HL-60/S4 (cell line): ENCODE measurements around the gene UCMA.
"Not testable (repeated sequence)": the region's sequence is repeated elsewhere in the genome, so short reads cannot be mapped to it uniquely, and the experiment has no call there.

Experiments
- in situ Hi-C: fragments of 300-500 bp; cut with MboI; formaldehyde crosslinking; loops from 2 replicates; pipeline ENCODE4 v1.14.3; 2022; ENCODE audit warnings: low sequenced_read_pairs

Gene UCMA

DNA sequence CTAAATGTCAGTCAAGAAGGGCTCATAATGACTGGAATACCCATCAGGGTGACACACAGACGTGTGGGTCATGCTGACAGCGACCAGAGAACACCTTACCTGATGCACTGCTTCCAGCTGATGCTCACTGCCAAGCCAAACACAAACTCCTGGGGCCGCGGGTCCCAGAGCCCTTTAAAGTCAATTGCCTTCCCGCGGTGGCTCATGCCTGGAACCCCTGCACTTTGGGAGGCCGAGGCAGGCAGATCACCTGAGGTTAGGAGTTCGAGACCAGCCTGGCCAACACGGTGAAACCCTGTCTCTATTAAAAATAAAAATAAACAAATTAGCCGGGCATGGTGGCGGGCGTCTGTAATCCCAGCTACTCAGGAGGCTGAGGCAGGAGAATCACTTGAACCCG, 562 bp upstream of the UCMA start:
- in situ Hi-C loops, result not testable (repeated sequence)

DNA sequence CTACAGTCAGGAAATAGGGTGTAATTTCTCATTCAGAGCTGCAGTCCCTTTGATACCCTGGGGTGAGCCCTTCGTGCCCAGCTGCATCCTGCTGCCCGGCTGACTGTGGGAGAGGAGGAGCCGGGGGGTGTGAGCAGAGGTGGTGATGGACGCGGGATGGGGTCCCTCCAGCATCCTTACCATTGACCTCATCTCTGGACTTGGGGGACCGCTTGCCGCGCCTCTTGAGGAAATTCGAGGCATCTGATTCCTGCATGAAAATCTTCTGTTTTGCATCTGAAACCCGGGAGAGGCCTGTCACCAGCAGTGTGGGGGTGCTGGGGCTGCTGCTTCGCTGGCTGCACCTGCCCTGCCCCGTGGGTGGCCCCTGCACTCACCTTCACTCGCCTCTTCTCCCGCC, 816 bp downstream of the UCMA start:
- in situ Hi-C loops, result no loop called here

DNA sequence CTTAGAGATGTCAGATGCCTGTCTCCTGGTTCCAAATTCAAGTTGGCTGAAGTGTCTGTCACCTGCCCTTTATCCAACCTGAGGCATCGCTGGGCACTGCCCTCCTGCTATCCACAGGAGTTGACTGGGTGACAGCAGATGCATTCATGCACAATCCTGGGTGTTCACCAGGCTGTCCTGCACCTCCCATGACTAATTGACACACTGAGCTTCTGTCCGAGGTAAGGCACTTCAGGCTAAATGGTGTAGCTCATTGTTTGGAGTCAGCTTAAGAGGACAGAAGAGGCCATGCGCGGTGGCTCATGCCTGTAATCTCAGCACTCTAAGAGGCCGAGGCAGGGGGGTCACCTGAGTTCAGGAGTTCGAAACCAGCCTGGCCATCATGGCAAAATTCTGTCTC, 2.4 kb downstream of the UCMA start:
- in situ Hi-C loops, result no loop called here

DNA sequence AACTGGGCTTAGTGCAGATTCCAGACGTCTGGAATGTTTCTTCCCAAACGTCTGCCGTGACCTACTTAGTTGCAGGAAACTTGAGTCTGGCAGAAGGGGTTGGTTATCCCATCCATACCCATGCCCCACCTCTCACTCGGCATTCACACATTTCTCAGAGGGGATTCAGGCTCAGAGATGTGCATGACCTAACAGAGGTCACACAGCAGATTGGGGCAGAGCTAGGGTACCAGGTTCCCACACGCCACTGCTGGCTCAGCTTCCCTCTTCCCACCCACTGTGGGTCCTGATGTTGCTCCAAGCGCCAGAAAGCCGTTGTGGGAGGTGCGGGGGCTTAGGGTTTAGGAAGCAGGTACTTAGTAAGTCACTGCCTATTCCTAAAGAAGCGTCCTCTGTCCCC, 3.0 kb downstream of the UCMA start:
- in situ Hi-C loops, result no loop called here

DNA sequence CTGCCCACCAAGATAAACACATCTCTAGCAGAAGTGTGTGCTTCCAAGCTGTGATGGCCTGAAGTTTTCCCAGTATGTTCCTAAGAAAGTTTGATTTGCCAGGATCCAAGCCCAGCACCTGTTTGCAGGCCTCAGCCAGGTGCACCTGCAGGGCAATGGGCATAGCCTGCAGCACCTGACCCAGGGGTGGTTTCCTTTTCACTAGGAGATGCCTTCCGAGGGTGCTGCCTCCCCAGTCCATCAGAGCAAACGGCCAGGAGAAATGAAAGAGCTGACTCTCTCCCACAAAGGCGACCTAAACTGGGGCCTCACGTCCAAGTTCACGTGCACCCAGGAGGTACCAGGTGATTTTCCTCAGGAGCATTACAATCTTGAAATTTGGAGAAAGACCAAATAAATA, 7.1 kb downstream of the UCMA start:
- in situ Hi-C loops, result no loop called here

DNA sequence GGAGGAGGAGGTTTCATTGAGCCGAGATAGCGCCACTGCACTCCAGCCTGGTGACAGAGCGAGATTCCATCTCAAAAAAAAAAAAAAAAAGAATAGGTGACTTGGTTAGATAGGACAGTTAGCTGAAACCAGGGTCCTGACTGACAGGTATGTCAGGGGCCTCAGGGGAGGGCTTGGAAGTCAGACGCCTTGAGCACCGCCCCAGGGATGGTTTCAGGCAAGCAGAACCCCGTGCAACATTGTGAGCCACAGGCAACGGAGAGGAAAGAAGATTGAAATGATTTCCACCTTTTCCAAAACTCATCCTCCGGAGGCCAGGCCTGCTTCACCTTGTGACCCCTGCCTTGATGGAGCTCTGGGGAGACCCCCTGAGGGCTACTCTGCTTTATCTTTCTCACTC, 8.6 kb downstream of the UCMA start:
- in situ Hi-C loops, result no loop called here

DNA sequence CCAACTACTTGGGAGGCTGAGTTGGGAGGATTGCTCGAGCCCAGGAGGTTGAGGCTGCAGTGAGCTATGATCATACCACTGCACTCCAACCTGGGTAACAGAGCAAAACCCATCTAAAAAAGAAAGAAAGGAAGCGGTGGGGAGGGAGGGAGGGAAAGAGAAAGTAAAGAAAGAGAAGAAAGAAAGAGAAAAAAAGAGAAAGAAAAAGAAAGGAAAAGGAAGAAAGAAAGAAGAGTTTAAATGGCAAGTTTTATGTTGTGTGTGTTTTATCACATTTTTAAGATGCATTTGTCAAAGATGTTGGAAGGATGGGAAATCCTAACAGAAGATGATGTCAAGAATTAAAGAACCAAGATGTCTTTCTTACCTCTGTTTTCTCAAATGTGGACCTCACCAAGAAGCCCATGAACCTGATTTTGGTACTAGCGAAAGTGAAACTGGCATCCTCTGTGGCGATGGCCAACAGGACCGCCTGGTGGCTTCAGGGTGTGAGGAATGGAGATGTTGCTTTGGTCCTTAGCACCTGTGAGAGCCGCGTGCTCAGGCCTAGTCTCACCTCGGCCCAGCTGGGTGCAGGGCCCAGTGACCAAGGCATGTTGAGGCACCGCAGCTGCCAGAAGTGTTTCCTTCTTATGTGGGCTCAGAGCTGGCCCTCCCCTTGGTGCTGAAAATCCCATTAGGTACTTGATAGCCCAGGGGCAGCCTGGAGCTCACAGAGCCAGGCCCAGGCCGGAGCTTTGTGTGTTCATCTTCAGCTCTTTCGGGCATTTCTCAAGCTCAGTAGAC, 9.8 kb downstream of the UCMA start:
- in situ Hi-C loops, result no loop called here

DNA sequence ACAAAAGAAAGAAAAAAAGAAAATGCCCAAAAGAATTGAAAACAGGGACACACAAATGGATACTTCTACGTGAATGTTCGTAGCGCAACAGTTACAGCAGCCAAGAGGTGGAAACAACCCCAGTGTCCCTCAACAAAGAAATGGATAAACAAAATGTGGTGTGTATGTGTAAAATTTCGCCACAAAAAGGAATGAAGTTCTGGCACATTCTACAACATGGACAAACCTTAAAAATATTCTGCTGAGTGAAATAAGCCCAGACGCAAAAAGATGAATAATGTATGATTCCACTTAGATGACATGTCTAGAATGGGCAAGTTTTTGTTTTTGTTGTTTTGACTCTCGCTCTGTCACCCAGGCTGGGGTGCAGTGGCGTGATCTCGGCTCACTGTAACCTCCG, 10.9 kb downstream of the UCMA start:
- in situ Hi-C loops, result no loop called here

DNA sequence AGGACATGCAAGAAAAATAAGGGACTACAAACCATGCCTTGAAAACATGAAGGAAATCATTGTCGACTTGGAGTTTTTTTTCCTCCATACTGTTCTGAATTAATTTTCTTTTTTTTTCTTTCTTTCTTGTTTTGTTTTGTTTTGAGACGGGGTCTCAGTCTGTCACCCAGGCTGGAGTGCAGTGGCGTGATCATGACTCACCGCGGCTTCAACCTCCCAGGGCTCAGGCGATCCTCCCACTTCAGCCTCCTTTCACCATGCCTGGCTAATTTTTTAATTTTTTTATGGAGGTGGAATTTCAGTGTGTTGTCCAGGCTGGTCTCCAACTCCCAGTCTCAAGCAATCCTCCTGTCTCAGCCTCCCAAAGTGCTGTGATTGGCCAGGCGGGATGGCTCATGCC, 11.6 kb downstream of the UCMA start:
- in situ Hi-C loops, result no loop called here

DNA sequence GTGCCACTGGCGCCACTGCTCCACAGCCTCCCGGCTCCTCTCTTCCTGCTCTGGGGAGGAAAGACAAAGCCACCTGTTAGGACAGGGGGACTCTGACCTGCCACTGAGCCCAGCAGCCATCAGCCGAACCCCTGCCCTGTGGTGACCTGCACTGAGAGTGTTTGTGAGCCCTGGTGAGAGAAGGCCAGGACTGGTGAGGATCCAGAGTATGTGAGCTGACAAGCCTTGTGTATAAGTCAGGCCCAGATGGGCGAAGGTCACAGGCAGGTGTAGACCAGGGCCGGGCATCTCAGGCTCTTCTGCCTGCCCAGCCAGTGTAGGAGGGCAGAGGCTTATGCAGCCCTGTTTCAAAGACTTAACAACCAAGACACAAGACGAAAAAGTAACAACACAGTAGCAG, 12.0 kb downstream of the UCMA start:
- in situ Hi-C loops, result no loop called here

DNA sequence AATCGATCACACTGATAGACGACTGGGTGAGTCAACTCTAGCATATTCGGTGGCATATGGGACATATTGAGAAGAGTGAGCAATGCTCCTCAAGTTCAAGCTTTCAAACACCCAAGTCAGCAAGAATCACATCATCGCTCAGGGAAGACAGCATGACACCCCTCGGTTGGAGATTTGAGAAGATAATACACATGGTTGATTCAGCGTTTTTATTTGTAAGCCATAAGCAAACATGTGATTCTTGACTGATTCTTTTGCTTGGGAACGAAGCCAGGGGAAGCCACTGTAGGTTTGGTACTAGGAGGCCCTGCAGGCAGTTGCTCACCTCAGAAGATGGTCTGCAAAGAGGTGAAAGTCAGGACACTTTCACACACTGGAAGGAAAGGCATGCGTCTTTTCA, 12.6 kb downstream of the UCMA start:
- in situ Hi-C loops, result no loop called here

DNA sequence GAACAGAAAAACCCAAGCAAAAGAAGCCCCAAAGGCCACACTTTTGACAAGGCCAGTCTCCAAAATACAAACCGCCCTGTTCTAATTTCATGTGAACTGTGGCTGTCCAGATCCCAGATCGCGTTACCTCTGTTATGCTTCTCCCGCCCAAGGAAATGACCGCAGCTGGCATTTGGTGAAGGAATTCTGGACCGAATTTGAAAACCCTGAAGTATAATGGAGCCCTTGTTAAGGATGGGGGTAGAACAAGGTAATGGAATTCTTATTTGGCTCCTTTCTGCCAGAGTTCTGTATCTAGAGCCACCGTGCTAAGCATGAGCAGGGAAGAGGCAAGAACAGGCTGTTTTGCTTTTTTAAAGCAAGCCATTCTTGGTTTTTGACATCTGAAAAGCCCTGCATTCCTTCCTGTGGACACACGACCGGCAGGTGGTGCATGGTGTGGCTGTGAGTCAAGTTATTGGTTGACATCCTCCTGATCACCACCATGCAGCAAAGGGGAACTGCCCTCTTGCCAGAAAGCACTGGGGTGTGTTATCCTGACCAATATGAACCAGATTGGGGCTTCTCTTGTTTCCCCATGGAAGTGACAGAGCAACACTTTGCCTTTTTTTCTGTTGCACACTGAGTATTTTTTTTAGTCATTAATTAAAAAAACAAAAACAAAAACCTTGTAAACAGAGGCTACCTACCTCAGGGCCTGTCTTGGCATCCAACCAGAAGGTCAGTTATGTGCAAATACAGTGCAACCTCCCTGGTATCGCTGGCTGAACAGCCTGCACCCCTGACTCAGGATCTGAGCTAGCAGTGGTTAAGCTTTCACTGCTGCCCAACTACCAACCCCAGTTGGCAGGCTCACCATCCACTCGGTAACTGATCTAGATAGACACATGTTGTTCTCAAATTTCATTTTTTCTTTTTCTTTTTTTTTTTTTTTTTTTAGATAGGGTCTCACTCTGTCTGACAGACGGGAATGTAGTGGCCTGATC, 14.2 kb downstream of the UCMA start:
- in situ Hi-C loops, result no loop called here

DNA sequence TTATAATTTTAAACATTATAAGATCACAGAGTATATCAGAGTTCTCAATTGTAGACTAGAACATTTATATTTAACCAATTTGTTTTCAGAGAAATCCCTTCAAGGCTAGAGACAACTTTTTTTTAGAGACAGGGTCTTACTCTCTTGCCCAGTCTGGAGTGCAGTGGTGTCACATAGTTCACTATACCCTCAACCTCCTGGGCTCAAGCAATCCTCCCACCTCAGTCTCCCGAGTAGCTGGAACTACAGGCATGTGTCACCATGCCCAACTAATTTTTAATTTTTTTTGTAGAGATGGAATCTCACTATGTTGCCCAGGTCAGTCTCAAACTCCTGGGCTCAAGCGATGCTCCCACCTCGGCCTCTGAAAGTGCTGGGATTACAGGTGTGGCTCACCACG, 15.3 kb downstream of the UCMA start:
- in situ Hi-C loops, result no loop called here

DNA sequence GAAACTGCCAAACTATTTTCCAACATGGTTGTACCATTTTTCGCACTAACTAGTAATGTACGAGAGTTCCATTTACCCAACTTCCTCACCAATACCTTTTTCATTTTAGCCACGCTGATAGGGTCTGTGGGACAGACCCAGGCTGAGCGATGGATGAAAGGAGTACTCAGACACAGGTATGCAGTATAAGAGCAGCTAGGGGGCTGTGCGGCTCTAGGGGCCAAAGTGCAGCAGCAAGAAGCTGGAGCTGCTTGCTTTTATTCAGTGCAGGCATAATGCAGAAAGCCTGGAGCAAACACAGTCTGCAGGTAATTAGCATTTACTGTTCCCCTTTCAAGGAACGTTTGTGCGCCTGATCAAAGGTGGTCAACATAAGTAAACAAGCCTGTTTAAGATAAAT, 21.0 kb downstream of the UCMA start:
- in situ Hi-C loops, result no loop called here

DNA sequence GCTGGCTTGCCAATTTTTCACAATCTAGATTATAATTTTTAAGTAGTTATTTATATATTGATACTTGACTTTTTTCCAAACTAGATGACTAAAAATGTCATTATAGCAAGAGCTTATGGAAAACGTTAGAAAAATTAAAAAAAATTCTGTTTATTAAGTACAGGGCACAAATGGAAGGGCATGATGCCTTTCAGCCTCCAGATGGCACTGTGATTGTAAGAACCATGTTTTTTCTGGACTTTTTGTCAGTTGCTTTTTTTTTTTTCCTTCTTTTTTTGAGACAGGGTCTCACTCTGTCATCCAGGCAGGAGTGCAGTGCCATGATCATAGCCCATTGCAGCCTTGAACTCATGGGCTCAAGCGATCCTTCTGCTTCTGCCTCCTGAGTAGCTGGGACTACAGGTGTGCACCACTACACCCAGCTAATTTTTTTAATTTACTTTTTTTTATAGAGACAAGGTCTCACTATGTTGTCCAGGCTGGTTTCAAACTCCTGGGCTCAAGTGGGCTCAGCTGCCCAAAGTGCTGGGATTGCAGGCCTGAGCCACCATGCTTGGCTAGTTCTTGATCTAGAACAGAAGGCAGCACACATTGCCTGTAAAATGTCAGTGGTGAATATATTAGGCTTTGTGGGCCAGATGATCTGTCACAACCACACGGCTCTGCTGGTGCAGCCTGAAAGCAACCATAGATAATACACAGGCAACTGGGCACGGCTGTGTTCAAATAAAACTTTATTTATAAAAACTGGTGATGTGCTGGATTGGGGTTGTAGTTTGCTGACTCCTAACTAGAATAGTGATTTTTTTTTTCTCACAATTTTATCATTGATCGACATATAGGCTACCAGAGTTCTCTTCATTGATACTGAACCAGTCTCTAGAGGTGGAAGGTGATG, 27.4 kb downstream of the UCMA start:
- in situ Hi-C loops, result no loop called here

DNA sequence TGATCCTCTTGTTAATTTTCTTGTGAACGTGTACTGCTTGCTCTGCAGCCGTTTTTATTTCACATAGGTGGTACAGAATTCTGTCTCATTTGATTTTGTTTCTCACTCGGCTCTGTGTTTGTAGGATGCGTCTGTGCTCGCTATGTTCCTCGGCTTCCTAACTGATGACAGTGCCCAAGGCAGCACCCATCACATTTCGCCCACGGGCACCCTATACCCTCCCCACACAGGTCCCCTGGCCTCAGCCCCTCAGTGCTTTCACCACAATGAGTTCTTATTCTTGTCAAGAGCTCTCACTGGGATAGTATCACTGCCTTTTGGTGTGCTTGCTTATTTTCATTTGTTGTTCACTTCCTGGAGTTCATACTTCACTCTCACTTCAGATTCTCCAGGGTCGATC, 28.1 kb downstream of the UCMA start:
- in situ Hi-C loops, result no loop called here

DNA sequence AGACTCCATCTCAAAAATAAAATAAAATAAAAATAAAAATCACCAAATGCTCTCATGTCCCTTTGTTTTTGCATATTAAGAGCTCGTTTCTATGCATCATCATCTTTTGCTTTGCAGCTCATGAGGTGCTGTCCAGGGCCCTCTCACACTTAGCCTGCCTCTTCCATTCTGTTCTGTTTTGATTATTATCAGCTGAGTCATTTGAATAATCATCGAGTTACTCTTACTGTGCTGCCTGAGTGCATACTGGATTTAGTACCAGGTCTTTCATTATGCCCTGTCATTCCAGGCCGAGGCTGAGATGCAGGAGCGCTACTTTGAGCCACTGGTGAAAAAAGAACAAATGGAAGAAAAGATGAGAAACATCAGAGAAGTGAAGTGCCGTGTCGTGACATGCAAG, 33.0 kb downstream of the UCMA start:
- in situ Hi-C loops, result no loop called here

DNA sequence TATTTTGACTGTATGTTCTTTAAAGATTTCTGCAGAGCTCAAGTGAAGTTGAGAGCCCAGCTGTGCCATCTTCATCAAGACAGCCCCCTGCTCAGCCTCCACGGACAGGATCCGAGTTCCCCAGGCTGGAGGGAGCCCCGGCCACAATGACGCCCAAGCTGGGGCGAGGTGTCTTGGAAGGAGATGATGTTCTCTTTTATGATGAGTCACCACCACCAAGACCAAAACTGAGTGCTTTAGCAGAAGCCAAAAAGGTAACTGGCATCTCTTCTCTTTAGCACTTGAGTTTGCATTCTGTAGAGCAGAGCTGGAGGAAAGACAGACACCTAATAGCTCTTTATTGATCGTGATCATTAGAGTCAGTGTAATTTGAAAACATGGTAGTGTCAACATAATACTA, 39.2 kb downstream of the UCMA start:
- in situ Hi-C loops, result no loop called here

DNA sequence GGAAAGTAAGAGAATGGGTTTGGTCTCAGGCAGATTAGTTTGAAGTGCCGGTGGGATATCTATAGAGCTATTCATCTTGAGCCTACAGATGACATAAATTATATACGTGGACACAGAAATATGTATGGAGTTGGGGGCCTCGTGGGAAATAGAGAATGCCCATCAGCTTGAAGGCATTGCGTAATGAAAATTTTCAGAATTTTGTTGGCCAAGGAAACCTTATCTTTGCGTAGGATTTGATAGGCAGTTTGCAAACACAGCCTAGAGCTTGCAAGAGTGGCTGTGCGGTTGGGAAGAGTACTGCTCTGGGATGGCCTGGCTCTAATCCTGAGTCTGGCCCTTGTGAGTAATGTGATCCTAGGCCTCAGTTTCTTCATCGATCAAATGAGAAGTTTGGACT, 40.5 kb downstream of the UCMA start:
- in situ Hi-C loops, result no loop called here

DNA sequence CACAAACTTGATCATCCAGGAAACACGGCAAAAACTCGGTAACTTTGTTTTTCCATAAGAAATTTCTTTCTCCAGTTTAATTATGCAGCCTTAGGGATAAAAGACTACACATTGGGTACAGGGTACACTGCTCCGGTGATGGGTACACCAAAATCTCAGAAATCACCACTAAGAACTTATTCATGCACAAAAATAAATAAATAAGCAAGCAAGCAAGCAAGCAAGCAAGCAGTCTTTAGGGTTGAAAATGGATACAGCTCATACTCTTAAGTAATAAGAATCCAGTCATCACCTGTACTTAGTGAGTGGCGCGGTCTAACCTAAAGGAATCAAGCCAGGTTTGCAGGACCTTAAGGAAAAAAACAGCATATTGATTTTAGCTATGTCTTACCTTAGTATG, 42.8 kb downstream of the UCMA start:
- in situ Hi-C loops, result no loop called here

DNA sequence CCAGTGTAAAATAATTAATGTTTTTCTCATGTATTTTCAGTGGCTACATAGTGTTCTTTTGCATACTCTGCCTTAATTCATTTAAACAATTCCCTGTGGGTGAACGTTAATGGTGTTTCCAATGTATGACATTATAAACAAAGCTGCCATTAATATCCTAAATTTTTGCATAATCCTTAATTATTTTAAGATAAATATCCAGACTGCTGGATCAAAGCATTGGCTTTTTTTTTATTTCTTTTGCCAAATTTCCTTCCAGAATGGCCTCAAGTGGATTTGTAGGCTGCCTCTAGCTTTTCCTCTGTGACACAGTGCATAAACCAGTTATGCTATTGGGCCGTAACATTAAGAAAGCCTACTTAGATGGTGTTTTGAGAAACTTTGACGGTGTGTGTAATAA, 43.4 kb downstream of the UCMA start:
- in situ Hi-C loops, result no loop called here
